ENCODE measurements around the gene HSPA4L. TPM values are rescaled to one million over a fixed set of nuclear protein-coding genes. Genes with fewer than 3 reads are reported as not detected.

HSPA4L gene
- total and polyA plus RNA-seq, 2 donors (not counting 3 experiments of a cell fraction or from before 2014, with no cell fraction given): 1.3 to 12.4 TPM

DNA sequence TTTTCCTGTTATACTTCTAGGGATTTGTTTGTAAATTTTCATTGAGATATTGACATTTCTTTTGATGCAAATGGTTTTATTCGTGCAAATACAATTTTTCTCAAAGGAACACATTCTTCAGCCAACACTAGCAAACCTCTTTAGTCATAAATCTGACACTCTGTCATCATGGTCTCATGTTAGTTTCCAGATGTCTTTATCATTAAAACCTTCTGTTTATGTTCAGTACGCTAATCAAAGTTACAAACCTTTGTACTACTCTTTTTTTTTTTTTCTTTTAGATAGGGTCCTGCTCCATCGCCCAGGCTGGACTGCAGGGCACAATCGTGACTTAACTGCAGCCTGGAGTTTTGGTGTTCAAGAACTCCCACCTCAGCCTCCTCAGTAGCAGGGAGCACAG is 44.8 kb upstream of the HSPA4L start:
- DNase-seq (ENCODE audit: low read depth, low spot score): no peak
- POLR2A ChIA-PET: no interaction called here
- Histone ChIP-seq H4K20me1 (replicated peaks; ENCODE audit: control insufficient read depth, extremely low read depth, insufficient read depth, low read length) (no peaks in the 10 kb centered on the region), H3K9me1 (replicated peaks; ENCODE audit: control insufficient read depth, extremely low read depth, insufficient read depth, low read length) (no peaks in the 10 kb centered on the region), H3K9me3 (replicated peaks; ENCODE audit: control insufficient read depth, insufficient read depth, low read length) (no peaks in the 10 kb centered on the region), H3K9ac (replicated peaks; ENCODE audit: extremely low read depth, insufficient read depth, low read length) (no peak overlapping the region), H3K4me1 (ENCODE audit: control insufficient read depth, extremely low read depth, insufficient read depth, low read length) (no peaks in the 10 kb centered on the region), H3K36me3 (ENCODE audit: control insufficient read depth in 2 of 2, extremely low read depth in 1 of 2, insufficient read depth in 2 of 2, low read length in 2 of 2) (no peaks in the 10 kb centered on the region), H3K4me2 (ENCODE audit: insufficient read depth, low read length) (no peak overlapping the region), H3K79me2 (ENCODE audit: control insufficient read depth, insufficient read depth, low read length) (no peaks in the 10 kb centered on the region), H2AFZ (ENCODE audit: low read depth, low read length) (no peak overlapping the region), H3K4me3 (replicated peaks in 1 of 3; ENCODE audit: insufficient read depth in 1 of 3, low read depth in 1 of 3, low read length in 3 of 3) (no peak overlapping the region), H3K27ac (ENCODE audit: insufficient read depth, low read depth, low read length) (no peak overlapping the region), H3K27me3 (ENCODE audit: control insufficient read depth in 2 of 2, insufficient read depth in 2 of 2, low read length in 2 of 2) (peaks cover 3 to 6% of the 10 kb centered on the region in 2 experiments)
- dilution Hi-C loops (cut with MboI; ENCODE audit: extremely low pct_ligation_motif_present, low sequenced_read_pairs): no loop called here
- no peak for FAIRE-seq
- intact Hi-C loops (cut with micrococcal nuclease): loop anchor here (1.0 kb wide), 1 partner anchor 34 kb away; no protein-coding TSS in a partner anchor
- CTCF ChIA-PET: interaction anchor here (2.4 kb wide), 1 partner anchor 10 kb away, joined by 6 read pairs; no protein-coding TSS in a partner anchor
- TF ChIP-seq POLR2A (IDR thresholded peaks at IDR 0.05; ENCODE audit: low read depth, low read length): no peak
- no peak for TF ChIP-seq EZH2 (IDR thresholded peaks at IDR 0.05; ENCODE audit: borderline replicate concordance, low read depth, low read length, severe bottlenecking)
- TF ChIP-seq FOS (IDR thresholded peaks at IDR 0.05; ENCODE audit: borderline replicate concordance, insufficient read depth, low read length): no peak
- no peak for TF ChIP-seq POLR2AphosphoS5 (IDR thresholded peaks at IDR 0.05; ENCODE audit: insufficient read depth, low read depth, low read length)
- TF ChIP-seq, protein P1, sequence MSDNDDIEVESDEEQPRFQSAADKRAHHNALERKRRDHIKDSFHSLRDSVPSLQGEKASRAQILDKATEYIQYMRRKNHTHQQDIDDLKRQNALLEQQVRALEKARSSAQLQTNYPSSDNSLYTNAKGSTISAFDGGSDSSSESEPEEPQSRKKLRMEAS (IDR thresholded peaks at IDR 0.05; ENCODE audit: insufficient read depth, insufficient read length): no peak
- TF ChIP-seq GATA2 (IDR thresholded peaks at IDR 0.05; ENCODE audit: insufficient read depth, insufficient read length, low read depth, low read length): no peak
- no peak for TF ChIP-seq MYC (IDR thresholded peaks at IDR 0.05; ENCODE audit: low read depth, low read length)
- no peak for TF ChIP-seq CTCF (IDR thresholded peaks at IDR 0.05; ENCODE audit: extremely low read depth in 1 of 2, insufficient read depth in 1 of 2, low read depth in 1 of 2, low read length in 2 of 2)
- no peak for TF ChIP-seq JUN (IDR thresholded peaks at IDR 0.05; ENCODE audit: borderline replicate concordance, insufficient read depth, insufficient read length, low read depth)
- no TSS peak for BruUV-seq (replicated peaks)

Data from endothelial cell of umbilical vein (primary cell).